Liver (tissue), 9 donors: Measurements from ENCODE around the gene TPH1. TPM values are rescaled to one million over a fixed set of nuclear protein-coding genes. Genes with fewer than 3 reads are reported as not detected.

Experiments used
- DNase-seq: peaks from one replicate; pipeline ENCODE4 v3.0.0-alpha.2; 2017; ENCODE audit warnings: low spot score
- H3K27ac ChIP-seq, 2 donors: one replicate each; pipeline ENCODE4 v1.7.0; 2013; ENCODE audit warnings: inconsistent platforms in 2 of 2, low read length in 2 of 2, control low read depth in 1 of 2, low read depth in 1 of 2, mild to moderate bottlenecking in 1 of 2
- H3K27me3 ChIP-seq, 4 donors: one replicate each; pipeline versions ENCODE4 v1.6.1 to v1.7.0; 2013; ENCODE audit warnings: low read length in 3 of 4, inconsistent platforms in 1 of 4, mild to moderate bottlenecking in 1 of 4, moderate library complexity in 1 of 4; ENCODE audit not compliant: control insufficient read depth in 4 of 4, insufficient read depth in 4 of 4
- H3K36me3 ChIP-seq, 4 donors: one replicate each; pipeline versions ENCODE4 v1.6.1 to v1.7.0; 2013; ENCODE audit warnings: low read length in 3 of 4, mild to moderate bottlenecking in 3 of 4, low read depth in 1 of 4, moderate library complexity in 1 of 4; ENCODE audit not compliant: control insufficient read depth in 4 of 4, insufficient read depth in 3 of 4
- H3K4me1 ChIP-seq, 4 donors: one replicate each; pipeline versions ENCODE4 v1.6.1 to v1.7.0; 2013; ENCODE audit warnings: low read length in 3 of 4, mild to moderate bottlenecking in 3 of 4, moderate library complexity in 1 of 4; ENCODE audit not compliant: control insufficient read depth in 4 of 4, insufficient read depth in 4 of 4
- H3K4me3 ChIP-seq, 3 donors: one replicate each; pipeline versions ENCODE4 v1.6.1 to v1.7.0; 2013; ENCODE audit warnings: low read length in 3 of 3, control low read depth in 1 of 3, low read depth in 1 of 3, mild to moderate bottlenecking in 1 of 3
- H3K9ac ChIP-seq, 2 donors: one replicate each; pipeline ENCODE4 v1.7.0; 2013; ENCODE audit warnings: low read length in 2 of 2, mild to moderate bottlenecking in 2 of 2, moderate library complexity in 2 of 2, control low read depth in 1 of 2, low read depth in 1 of 2
- H3K9me3 ChIP-seq, 4 donors: one replicate each; pipeline versions ENCODE4 v1.6.1 to v1.7.0; 2013; ENCODE audit warnings: low read length in 3 of 4; ENCODE audit not compliant: control insufficient read depth in 4 of 4
- ATF3 ChIP-seq: IDR thresholded peaks from 2 replicates; pipeline ENCODE4 v1.6.1; 2016; ENCODE audit warnings: antibody characterized with exemption
- GABPA ChIP-seq, 2 donors: IDR thresholded peaks in 1 of 2; conservative IDR thresholded peaks in 1 of 2; 2 replicates each; pipeline ENCODE4 v1.6.1; 2016; ENCODE audit warnings: antibody characterized with exemption in 2 of 2, mild to moderate bottlenecking in 1 of 2, moderate library complexity in 1 of 2
- HNF4A ChIP-seq, 2 donors: conservative IDR thresholded peaks; 2 replicates each; pipeline ENCODE4 v1.6.1; 2016; ENCODE audit warnings: antibody characterized with exemption in 2 of 2, mild to moderate bottlenecking in 2 of 2
- HNF4G ChIP-seq: IDR thresholded peaks from 2 replicates; pipeline ENCODE4 v1.6.1; 2016; ENCODE audit warnings: antibody characterized with exemption
- JUND ChIP-seq, 2 donors: IDR thresholded peaks; 2 replicates each; pipeline ENCODE4 v1.6.1; 2016; ENCODE audit warnings: antibody characterized with exemption in 2 of 2
- NR2F2 ChIP-seq: IDR thresholded peaks from 2 replicates; pipeline ENCODE4 v1.6.1; 2016; ENCODE audit warnings: antibody characterized with exemption
- RAD21 ChIP-seq, 2 donors: IDR thresholded peaks; 2 replicates each; pipeline ENCODE4 v1.6.1; 2016; ENCODE audit warnings: antibody characterized with exemption in 2 of 2, mild to moderate bottlenecking in 2 of 2
- REST ChIP-seq: IDR thresholded peaks from 2 replicates; pipeline ENCODE4 v1.6.1; 2016; ENCODE audit warnings: antibody characterized with exemption, mild to moderate bottlenecking
- RXRA ChIP-seq, 2 donors: IDR thresholded peaks; 2 replicates each; pipeline ENCODE4 v1.6.1; 2017 to 2018; ENCODE audit warnings: antibody characterized with exemption in 2 of 2, mild to moderate bottlenecking in 1 of 2
- SP1 ChIP-seq: IDR thresholded peaks from 2 replicates; pipeline ENCODE4 v1.6.1; 2018; ENCODE audit warnings: antibody characterized with exemption, mild to moderate bottlenecking
- TAF1 ChIP-seq: conservative IDR thresholded peaks from 2 replicates; pipeline ENCODE4 v1.6.1; 2016; ENCODE audit warnings: antibody characterized with exemption, mild to moderate bottlenecking
- YY1 ChIP-seq: IDR thresholded peaks from 2 replicates; pipeline ENCODE4 v1.6.1; 2016; ENCODE audit warnings: antibody characterized with exemption, mild to moderate bottlenecking
- WGBS: extraction: QIAGEN DNeasy Blood & Tissue Kit; methylation state at CpG from one replicate; pipeline ENCODE4 v1.1.7; 2013; 5-methylcytosine and 5-hydroxymethylcytosine counted together
- polyA plus RNA-seq, 2 donors: library from polyadenylated mRNA; stranded (reverse) in 1 of 2; unstranded in 1 of 2; fragments of 200-250 nt in 1 of 2; fragments of >200 nt in 1 of 2; fragmentation: Nextera tagmentation in 1 of 2; extraction: Ambion mirVana in 1 of 2; gene quantifications; one replicate each; pipeline versions ENCODE4 v1.2.1 to v1.2.3, GENCODE V29; 2013 to 2015
- total RNA-seq, 2 donors: library from RNA; depleted of rRNA; stranded (reverse); fragments of >200 nt; gene quantifications; one replicate each; pipeline ENCODE4 v1.2.3, GENCODE V29; 2014
- TF ChIP-seq, protein P1 (sequence below): IDR thresholded peaks from 2 replicates; pipeline ENCODE4 v1.6.1; 2016; ENCODE audit warnings: antibody characterized with exemption
- donor health status: healthy.
- donor health status: healthy.
- donor health status: healthy.
- donor health status: healthy.
- donor health status: healthy.

The TPH1 gene
- total and polyA plus RNA-seq, 4 donors, result 0.01 to 0.19 (median 0.10) TPM

DNA sequence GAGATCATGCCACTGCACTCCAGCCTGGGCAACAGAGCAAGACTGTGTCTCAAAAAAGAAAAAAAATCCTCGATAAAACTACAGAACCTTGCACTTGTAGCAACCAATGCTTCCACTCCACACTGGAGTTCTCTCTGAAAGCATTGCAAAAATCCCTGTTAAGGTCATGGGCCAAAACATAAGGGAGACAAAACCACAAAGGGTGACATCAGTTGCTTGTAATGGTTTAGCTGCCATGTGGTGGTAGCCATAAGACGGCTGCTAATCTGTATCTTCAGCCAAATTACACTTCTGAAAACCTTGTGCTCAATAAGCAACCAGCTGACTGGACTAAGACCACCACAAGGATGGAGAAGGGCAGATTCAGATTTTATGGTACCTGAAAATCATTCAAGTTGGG, 20.6 kb upstream of the TPH1 start:
- no peak for TF ChIP-seq ATF3
- TF ChIP-seq JUND (IDR thresholded peaks at IDR 0.05), result no peak
- TF ChIP-seq GABPA (IDR thresholded peaks at IDR 0.05 in 1 of 2, conservative IDR thresholded peaks at IDR 0.05 in 1 of 2), result no peak
- no peak for TF ChIP-seq RAD21 (IDR thresholded peaks at IDR 0.05)
- Histone ChIP-seq H3K27me3 (no peaks in the 10 kb centered on the region), H3K9me3 (no peaks in the 10 kb centered on the region), H3K4me1 (peaks cover 4 to 20% (median 17%) of the 10 kb centered on the region in 4 donors), H3K4me3 (no peak overlapping the region), H3K27ac (no peak overlapping the region), H3K9ac (no peak overlapping the region), H3K36me3 (no peaks in the 10 kb centered on the region)
- 96% methylated on average over 2 of the region's 2 CpGs for WGBS
- DNase-seq, result no peak

DNA sequence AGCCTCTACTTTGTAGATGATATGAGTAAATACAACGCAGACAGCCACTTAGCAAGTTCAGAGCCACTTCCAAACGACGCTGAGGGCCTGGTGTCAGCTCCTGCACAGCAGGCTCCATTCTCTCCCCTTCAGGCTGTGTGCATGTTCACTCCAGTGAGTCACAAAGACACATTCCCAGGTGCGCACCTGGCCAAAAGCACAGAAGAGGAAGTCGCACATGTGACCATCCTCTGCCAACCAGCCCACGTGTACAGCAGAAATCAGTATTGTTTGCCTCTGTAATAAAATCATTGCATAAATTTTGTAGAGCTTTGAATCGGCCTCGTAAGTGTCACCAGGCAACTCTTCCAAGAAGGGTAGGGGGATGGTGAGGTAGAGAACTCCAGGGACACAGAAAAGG, 19.5 kb upstream of the TPH1 start:
- Histone ChIP-seq H3K27ac (no peak overlapping the region), H3K27me3 (no peaks in the 10 kb centered on the region), H3K36me3 (no peaks in the 10 kb centered on the region), H3K4me3 (no peak overlapping the region), H3K9ac (no peak overlapping the region), H3K4me1 (peaks cover 6 to 24% (median 20%) of the 10 kb centered on the region in 4 donors), H3K9me3 (no peaks in the 10 kb centered on the region)
- no peak for TF ChIP-seq REST
- no peak for TF ChIP-seq TAF1
- no peak for TF ChIP-seq HNF4A (conservative IDR thresholded peaks at IDR 0.05)
- no peak for TF ChIP-seq HNF4G
- no peak for TF ChIP-seq RAD21 (IDR thresholded peaks at IDR 0.05)
- no peak for TF ChIP-seq NR2F2
- TF ChIP-seq RXRA (IDR thresholded peaks at IDR 0.05), result no peak
- no peak for TF ChIP-seq SP1
- no peak for TF ChIP-seq ATF3
- TF ChIP-seq GABPA (IDR thresholded peaks at IDR 0.05 in 1 of 2, conservative IDR thresholded peaks at IDR 0.05 in 1 of 2), result no peak
- DNase-seq, result no peak
- 88% methylated on average over 8 of the region's 8 CpGs for WGBS

GRCh38 chr11:18064450-18065054, 18.5 kb upstream of the TPH1 start:
- Histone ChIP-seq H3K9ac (no peak overlapping the region), H3K4me3 (no peak overlapping the region), H3K36me3 (no peaks in the 10 kb centered on the region), H3K4me1 (peaks cover 6 to 24% (median 20%) of the 10 kb centered on the region in 4 donors), H3K27ac (no peak overlapping the region), H3K27me3 (no peaks in the 10 kb centered on the region), H3K9me3 (no peaks in the 10 kb centered on the region)
- DNase-seq, result no peak
- TF ChIP-seq, protein P1, sequence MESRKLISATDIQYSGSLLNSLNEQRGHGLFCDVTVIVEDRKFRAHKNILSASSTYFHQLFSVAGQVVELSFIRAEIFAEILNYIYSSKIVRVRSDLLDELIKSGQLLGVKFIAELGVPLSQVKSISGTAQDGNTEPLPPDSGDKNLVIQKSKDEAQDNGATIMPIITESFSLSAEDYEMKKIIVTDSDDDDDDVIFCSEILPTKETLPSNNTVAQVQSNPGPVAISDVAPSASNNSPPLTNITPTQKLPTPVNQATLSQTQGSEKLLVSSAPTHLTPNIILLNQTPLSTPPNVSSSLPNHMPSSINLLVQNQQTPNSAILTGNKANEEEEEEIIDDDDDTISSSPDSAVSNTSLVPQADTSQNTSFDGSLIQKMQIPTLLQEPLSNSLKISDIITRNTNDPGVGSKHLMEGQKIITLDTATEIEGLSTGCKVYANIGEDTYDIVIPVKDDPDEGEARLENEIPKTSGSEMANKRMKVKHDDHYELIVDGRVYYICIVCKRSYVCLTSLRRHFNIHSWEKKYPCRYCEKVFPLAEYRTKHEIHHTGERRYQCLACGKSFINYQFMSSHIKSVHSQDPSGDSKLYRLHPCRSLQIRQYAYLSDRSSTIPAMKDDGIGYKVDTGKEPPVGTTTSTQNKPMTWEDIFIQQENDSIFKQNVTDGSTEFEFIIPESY, result peak; percentile 13
- no peak for TF ChIP-seq YY1
- WGBS, result 74% methylated on average over 7 of the region's 7 CpGs
